Measurements from ENCODE around the gene CYB5A. TPM values are rescaled to one million over a fixed set of nuclear protein-coding genes. Genes with fewer than 3 reads are reported as not detected.

The CYB5A gene
- total RNA-seq, 4 donors from 2014 or later: 53.8 to 118 (median 75.2) TPM

DNA sequence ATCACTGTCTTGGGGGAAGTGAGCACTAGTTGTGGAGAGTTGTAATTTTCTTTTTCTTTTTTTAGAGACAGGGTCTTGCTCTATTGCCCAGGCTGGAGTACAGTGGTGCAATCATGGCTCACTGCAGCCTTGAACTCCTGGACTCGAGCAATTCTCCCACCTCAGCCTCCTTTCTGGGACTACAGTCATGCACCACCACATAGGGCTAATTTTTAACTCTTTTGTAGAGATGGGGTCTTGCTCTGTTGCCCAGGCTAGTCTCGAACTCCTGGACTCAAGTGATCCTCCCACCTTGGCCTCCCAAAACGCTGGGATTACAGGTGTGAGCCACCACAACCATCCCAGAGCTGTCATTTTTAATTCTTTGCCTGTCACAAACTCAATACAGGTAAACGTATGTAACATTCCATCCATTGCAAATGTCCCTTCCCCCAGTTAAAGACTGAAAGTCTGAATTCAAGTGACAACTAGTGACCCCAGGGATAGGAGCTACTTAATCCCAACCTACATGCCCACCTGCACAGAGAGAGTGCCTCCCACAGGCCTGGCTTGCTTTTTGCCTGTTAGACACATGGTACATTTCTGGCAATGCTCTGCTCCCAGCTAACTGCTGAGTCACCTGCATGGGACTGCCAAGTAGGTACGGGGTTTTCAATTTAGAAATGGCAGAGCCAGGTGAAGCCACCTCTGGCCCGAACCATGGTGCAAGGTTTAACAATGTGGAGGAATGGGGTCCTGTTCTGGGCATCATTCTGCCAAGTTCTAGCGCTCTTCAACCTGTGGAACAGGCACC lies 60.6 kb downstream of the CYB5A start:
- H3K9me3 ChIP-seq: no peaks in the 10 kb centered on the region
- TF ChIP-seq EP300 (IDR thresholded peaks at IDR 0.05) (no peak), POLR2AphosphoS5 (IDR thresholded peaks at IDR 0.05) (no peak), POLR2A (IDR thresholded peaks at IDR 0.05) (no peak)
- TF ChIP-seq, protein P1, sequence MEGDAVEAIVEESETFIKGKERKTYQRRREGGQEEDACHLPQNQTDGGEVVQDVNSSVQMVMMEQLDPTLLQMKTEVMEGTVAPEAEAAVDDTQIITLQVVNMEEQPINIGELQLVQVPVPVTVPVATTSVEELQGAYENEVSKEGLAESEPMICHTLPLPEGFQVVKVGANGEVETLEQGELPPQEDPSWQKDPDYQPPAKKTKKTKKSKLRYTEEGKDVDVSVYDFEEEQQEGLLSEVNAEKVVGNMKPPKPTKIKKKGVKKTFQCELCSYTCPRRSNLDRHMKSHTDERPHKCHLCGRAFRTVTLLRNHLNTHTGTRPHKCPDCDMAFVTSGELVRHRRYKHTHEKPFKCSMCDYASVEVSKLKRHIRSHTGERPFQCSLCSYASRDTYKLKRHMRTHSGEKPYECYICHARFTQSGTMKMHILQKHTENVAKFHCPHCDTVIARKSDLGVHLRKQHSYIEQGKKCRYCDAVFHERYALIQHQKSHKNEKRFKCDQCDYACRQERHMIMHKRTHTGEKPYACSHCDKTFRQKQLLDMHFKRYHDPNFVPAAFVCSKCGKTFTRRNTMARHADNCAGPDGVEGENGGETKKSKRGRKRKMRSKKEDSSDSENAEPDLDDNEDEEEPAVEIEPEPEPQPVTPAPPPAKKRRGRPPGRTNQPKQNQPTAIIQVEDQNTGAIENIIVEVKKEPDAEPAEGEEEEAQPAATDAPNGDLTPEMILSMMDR (IDR thresholded peaks at IDR 0.05): no peak
- no peak overlapping the region for H3K4me3 ChIP-seq
- H3K27me3 ChIP-seq: no peaks in the 10 kb centered on the region
- 82 to 93% methylated on average over 4 to 5 of the region's 7 CpGs for WGBS, 2 donors (ENCODE audit: low coverage in 1 of 2)
- H3K36me3 ChIP-seq: no peaks in the 10 kb centered on the region
- no peak for ATAC-seq
- H3K4me1 ChIP-seq: peaks cover 0 to 17% (median 5%) of the 10 kb centered on the region in 3 donors
- no peak overlapping the region for H3K27ac ChIP-seq

DNA sequence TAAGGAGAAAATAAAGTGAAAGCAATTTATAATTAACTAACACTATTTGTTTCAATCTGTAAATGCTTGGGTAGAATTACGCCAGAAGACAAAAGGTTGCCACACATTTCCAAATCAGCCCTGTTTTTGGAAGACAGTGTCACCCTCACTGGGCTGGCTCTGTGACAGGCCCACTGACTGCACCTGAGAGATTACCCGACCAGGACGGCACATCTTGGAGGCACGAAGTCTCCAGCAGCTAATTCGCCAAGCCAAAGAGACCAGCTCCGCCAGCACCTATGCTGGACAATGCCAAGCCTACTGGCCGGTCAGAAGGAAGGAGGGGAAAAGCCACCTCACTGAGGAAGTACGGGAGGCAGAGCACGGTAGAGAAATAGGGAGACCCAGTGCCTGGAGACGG lies 61.9 kb downstream of the CYB5A start:
- ATAC-seq: no peak
- Histone ChIP-seq H3K9me3 (no peaks in the 10 kb centered on the region), H3K27me3 (no peaks in the 10 kb centered on the region), H3K4me3 (no peak overlapping the region), H3K27ac (no peak overlapping the region), H3K4me1 (peaks cover 0 to 9% (median 4%) of the 10 kb centered on the region in 3 donors), H3K36me3 (no peaks in the 10 kb centered on the region)
- TF ChIP-seq EP300 (IDR thresholded peaks at IDR 0.05) (no peak), POLR2A (IDR thresholded peaks at IDR 0.05) (no peak)
- WGBS, 2 donors (ENCODE audit: low coverage in 1 of 2): 83 to 100% methylated on average over 2 to 5 of the region's 10 CpGs

DNA sequence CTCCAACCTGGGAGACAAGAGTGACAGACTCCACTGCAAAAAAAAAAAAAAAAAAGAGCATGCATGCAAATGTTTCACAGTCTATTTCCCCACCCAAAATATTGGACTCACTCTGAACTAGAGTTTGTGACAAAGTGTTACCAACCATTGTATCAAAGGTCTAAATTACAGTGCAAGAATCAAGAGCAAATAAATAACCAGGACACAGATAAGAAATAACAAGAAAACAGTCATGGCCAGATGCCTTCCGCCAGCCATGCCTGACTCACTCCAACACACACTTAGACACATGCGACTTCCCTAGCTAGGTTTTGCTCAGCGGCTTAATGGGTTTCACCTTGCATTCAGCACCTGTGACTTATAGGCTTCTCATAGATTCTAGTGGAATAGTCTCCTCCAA lies 62.8 kb downstream of the CYB5A start:
- WGBS, 2 donors (ENCODE audit: low coverage in 1 of 2): 89 to 100% methylated on average over 1 to 3 of the region's 3 CpGs

DNA sequence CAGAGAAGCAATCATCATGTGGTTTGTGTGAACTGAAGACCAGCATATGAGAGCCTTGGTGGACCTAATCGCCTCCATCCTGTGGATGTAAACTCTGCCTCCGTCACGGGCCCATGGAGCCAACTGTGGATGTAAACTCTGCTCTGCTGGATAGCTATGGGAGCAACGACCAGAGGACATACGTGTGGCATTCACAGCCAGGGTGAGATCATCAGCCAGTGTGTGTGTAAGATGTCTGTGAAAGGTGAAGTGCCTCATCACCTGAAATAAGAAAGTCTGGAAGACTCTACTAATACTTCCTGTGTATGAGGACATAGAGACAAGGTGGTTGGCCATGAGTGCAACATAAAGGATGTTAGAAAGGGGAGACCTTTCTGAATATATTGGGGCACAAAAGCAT lies 63.5 kb downstream of the CYB5A start:
- 75% methylated on average over 2 of the region's 5 CpGs; no CpG with 5 or more reads in 1 of the 2 donors for WGBS, 2 donors (ENCODE audit: low coverage in 1 of 2)
- Histone ChIP-seq H3K27me3 (no peaks in the 10 kb centered on the region), H3K9me3 (no peaks in the 10 kb centered on the region), H3K27ac (no peak overlapping the region), H3K4me1 (no peaks in the 10 kb centered on the region), H3K4me3 (no peak overlapping the region), H3K36me3 (no peaks in the 10 kb centered on the region)
- TF ChIP-seq, protein P1 (IDR thresholded peaks at IDR 0.05): no peak
- TF ChIP-seq POLR2AphosphoS5 (IDR thresholded peaks at IDR 0.05) (no peak), POLR2A (IDR thresholded peaks at IDR 0.05) (no peak), EP300 (IDR thresholded peaks at IDR 0.05) (no peak)
- no peak for ATAC-seq

More for the DNA sequence above, 62.8 kb downstream of the CYB5A start:
- no peak for ATAC-seq
- Histone ChIP-seq H3K27ac (no peak overlapping the region), H3K27me3 (no peaks in the 10 kb centered on the region), H3K36me3 (no peaks in the 10 kb centered on the region), H3K9me3 (no peaks in the 10 kb centered on the region), H3K4me1 (peaks cover 0 to under 1% (median 0%) of the 10 kb centered on the region in 3 donors), H3K4me3 (no peak overlapping the region)
- TF ChIP-seq, protein P1 (IDR thresholded peaks at IDR 0.05): no peak
- no peak for TF ChIP-seq POLR2AphosphoS5 (IDR thresholded peaks at IDR 0.05)
- no peak for TF ChIP-seq EP300 (IDR thresholded peaks at IDR 0.05)
- TF ChIP-seq POLR2A (IDR thresholded peaks at IDR 0.05): no peak

DNA sequence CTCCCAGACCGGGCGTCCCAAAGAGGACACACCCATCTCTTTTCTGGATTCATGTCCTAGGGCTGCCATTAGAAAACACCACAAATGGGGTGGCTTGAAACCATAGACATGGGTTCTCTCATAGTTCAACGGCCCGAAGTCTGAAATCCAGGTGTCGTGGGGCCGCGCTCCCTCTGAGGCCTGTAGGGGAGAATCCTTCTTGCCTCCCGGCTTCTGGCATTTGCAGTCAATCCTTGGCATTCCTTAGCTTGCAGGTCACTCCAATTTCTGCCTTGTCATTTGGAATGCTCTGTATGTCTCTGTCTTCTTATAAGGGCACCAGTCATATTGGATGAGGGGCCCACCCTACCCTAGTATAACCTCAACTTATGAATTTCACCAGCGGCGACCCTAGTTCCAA lies 65.1 kb downstream of the CYB5A start:
- Histone ChIP-seq H3K4me1 (no peaks in the 10 kb centered on the region), H3K27me3 (no peaks in the 10 kb centered on the region), H3K9me3 (no peaks in the 10 kb centered on the region), H3K27ac (no peak overlapping the region), H3K36me3 (no peaks in the 10 kb centered on the region), H3K4me3 (no peak overlapping the region)
- no peak for ATAC-seq
- TF ChIP-seq EP300 (IDR thresholded peaks at IDR 0.05): no peak
- no peak for TF ChIP-seq POLR2A (IDR thresholded peaks at IDR 0.05)
- TF ChIP-seq, protein P1 (IDR thresholded peaks at IDR 0.05): no peak
- no peak for TF ChIP-seq POLR2AphosphoS5 (IDR thresholded peaks at IDR 0.05)
- WGBS, 2 donors (ENCODE audit: low coverage in 1 of 2): 100% methylated on average over 8 of the region's 10 CpGs; no CpG with 5 or more reads in 1 of the 2 donors

All from gastroesophageal sphincter (tissue), 4 donors.